NCI-H2227 (cell line): ENCODE data around the gene OVCA2.

ENCODE experiments used
- DNase-seq: peaks from one replicate; lab custom pipeline; 2025; ENCODE audit not compliant: unreplicated experiment; lab: John Stamatoyannopoulos, UW

Gene OVCA2

GRCh38 chr17:2041561-2042389, at the start of gene OVCA2:
OVCA2 (plus strand) TSS chr17:2042022; CDS start chr17:2042048, 26 bp downstream.
- DNase-seq, result peak; percentile 97

GRCh38 chr17:1992541-1992940, 49.3 kb upstream of the OVCA2 start:
- no peak for DNase-seq

DNA sequence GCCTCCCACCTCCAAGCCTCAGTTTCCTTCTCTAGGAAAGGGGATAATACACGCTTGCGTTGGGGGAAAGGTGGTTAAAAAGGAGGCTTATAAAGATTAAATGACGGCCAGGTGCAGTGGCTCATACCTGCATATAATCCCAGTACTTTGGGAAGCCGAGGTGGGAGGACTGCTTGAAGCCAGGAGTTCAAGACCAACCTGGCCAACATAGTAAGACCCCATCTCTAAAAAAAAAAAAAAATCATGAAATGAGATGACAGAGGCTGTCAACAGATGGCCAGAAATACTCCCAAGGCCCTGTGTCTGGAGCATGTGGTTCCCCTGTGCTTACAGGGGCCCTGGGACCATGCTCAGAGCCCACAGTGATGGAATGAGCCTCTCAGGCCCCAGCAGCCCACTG, 47.1 kb upstream of the OVCA2 start:
- DNase-seq, result no peak

- peak; percentile 15 for DNase-seq
Measured at GRCh38 chr17:1995321-1995892, 46.4 kb upstream of the OVCA2 start.

DNA sequence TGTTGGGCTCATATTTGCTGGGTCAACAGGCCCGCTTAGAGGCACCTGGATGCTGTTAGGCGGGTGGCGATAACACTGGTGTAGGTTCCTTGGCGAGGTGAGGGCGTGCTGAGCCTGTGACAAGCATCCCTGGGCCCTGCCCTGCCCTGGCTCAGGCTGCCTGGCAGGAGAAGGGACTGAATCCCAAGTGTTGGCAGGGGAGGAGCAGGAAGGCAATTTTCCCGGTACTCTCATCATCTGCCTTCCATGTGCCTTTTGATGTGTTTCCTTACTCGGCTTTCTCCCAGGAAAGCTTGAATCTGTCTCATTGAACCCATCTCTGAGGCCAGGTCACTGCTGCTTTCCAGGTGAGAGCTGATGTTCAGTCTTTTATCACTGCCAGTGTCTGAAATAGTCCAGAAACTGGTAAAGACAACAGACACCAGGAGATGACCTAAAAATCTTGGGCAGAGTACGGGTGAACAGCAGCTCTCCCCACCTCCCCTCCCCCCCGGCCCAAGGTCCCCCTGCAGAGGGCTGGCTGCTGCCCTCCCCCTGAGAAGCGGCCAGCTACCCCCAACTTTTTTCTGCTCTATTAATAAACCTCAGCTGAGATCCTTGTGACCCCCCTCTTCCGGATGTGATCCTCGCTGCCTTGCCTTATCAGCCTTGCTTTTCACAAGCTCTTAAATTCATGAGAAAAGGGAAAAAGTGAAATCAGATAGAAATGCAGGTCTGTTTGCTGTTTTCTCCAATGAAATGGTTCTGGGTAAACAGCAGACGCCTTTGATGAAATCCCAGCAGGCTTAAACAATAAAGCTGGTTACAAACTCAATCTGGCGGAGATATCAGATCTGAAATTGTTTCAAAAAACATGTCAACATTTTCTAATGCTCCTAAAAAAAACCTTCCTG, 45.7 kb upstream of the OVCA2 start:
- no peak for DNase-seq

- DNase-seq, result no peak
Measured at GRCh38 chr17:1996800-1997288, 45.0 kb upstream of the OVCA2 start.

DNA sequence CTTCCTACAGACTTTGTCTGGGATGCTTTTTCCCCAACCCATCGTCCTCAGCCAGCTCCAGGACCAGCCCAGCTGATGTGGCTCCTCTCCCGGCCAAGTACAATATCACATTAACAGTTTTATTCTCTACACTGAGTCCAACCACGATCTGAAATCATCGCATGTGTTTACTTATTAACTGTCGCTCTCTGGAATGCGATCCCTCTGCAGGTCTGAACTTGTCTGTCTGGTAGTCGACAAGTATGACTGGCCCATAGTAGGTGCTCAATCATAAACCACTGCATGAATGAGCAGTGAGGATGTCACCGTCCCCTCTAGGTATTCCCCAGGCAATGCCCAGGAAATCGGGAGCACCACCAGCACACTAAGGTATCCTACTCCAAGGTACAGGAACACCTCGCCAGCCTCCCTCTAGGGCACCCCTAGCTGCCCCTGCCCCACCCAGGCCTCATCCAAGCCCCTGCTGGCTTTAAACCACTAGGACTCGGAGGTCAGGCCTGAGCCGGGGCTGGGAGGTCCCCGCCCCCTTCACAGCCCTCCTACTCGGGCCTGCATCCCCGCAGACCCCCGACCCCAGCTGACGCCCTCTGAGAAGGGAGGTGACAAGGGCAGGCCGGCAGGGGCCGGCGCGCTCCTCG, 44.4 kb upstream of the OVCA2 start:
- DNase-seq, result no peak

DNA sequence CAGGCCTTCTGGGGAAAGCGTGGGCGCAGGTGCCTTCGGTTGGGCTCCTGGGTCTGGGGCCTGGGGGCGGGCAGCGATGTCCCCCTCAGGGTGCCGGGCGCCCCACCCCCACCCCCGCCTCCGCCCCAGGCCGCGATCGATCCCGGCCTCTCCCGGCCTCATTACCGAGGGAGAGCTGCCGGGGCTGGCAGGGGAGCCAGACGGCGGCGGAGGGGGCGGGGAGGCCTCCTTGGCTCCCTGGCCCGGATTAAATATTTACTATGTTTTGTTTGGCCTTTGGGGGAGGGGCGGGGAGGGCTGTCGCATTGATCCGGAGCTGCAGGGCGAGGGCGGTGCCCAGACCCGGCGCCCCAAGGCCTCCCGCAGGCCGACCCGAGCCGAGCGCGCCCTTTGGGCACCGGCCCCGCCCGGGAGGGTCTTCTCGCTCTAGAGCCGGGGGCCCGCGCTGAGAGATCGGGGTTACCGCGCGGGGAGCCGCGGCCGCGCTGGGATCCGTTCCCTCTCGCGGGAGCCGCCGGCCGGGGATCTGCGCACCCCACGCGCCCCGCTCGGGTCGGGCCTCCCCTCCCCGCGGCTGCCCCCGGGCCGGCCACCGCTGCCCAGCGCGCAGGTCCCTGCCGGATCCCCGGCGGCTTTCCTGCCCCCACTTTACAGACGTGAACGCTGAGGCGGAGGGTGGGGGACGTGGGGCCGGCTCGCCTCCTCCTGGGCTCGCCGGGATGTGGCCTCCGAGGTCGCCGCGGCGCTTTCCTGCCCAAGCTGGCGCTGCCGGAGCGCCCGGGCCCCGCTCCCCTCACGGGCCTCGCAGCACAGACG, 43.7 kb upstream of the OVCA2 start:
- peak; percentile 39 for DNase-seq

DNA sequence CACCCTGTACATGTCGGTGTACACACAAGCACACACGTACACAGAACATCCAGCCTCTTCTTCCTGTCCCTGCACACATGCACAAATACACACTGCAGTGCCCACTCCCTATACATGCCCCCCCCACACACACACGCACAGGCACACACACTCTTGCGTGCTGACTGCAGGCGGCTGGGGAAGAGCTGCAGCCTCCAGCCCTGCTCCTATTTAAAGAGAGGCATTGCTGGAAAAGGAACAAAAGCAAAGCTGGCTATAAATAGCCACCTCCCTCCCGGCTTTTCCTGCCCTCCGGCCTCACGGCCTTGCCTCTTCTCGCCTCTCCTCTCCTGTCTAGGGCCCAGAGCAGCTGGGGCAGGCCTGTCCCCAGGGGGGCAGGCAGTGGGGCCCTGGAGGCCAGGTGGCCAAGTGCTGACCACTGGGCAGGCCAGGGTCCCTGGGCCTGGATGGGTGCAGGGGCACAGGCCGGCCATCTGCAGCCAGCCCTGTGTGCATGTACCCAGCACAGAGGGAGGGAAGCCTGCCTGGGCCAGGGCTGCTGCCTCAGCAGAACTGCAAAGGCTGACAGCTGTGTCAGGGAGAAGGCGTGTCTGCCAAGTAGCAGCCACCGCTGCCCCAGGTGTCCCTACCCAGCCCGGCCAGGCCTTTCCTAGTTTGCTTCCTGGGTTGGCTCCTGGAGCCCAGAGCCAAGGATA, 42.1 kb upstream of the OVCA2 start:
- peak; percentile 67 for DNase-seq

DNA sequence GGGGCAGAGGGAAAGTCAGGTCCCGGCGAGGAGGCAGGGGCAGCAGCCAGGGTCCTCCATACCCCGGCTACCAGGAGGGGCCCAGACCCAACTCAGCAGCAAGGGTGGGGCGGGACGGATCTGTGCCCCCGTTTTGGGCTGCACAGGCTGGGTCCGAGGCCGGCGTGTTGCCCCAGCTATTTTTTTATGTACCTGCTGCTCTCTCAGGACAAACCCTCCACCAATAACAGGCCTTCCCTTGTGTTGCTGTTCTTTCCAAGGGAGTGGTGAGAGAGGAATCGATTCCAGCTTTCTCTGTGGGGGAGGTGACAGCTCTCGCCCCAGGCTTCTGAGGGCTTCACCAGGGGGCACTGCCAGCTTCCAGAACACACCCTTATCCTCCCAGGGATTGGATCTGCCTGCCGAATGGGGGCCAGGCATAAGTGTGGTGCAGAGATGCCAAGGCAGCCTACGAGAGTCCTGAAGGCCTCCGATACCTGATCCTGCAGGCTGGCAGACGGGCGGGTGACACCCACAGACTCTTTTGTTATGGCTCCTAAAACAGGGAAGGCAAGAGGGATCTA, 39.0 kb upstream of the OVCA2 start:
- no peak for DNase-seq

- no peak for DNase-seq
Measured at GRCh38 chr17:2003525-2003924, 38.3 kb upstream of the OVCA2 start.

GRCh38 chr17:2004435-2004952, 37.3 kb upstream of the OVCA2 start:
- no peak for DNase-seq

DNA sequence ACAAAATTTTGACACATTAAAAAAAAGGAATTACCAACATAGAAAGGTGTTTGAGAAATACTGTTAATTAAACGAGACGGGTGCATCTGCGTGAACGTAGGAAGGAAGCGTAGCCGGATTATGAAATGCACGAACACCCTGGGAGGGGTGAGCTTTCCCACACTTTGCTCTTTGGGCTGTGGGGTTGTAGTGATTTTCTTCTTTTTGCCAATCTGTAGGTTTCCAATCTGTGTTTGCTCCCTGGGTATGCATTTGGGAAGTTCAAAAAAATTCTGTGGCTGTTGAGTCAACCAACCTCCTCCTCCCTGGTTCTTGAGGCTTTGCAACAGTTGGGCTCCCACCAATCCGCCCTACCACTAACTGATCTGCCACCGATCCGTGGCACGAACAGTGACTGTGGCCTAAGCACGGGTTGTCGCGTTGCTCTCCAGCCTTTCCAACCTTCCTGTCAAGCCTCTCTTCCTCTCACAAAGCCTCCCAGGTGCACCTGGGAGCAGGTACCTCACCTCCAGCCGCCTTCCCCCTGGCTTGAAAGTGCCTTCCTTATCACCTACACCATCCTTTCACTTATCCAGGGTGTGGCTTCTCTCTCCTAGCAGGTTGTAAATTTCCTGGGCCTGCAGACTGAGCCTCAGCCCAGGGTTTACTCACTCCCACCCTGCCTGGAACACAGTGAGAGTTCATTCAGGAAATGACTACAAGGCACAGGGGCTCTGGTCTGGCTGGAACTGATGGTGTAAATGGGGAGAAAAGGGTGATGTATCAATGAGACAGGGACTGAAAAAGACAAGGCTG, 33.3 kb upstream of the OVCA2 start:
- DNase-seq, result no peak

DNA sequence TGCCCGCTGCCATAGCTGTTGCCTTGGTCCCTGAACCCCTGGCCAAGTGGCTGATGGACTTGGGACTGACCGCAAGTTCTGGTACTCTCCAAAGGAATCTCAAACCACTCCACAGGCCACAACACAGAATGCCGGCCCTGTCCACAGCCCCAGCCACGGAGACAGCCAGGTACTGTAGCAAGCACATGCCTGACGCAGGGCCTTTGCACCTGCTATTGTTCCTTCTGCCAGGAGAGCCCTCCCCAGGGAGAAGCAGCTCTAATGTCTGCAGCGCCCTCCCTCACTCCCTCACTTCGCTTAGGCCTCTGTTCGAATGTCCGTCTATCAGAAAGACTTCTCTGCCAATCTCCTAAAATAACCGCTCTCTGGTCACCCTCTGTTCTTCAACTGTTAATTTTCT, 32.1 kb upstream of the OVCA2 start:
- DNase-seq, result no peak

GRCh38 chr17:2011411-2012371, 30.1 kb upstream of the OVCA2 start:
- DNase-seq, result no peak

DNA sequence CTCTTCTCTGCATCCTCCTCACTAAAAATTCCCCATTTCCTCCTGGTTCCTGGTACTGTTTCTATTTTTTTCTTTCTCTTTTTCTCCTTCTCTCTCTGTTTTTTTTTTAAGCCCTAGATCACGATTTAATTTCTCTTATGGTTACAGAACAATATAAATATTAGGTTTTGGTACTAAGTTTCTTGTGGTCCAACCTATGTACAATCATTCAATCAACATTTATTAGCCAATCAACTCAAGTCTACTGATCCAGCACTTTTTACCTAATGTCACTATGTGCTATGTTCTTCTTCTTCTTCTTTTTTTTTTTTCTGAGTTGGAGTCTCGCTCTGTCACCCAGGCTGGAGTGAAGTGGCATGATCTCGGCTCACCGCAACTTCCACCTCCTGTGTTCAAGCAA, 29.3 kb upstream of the OVCA2 start:
- no peak for DNase-seq
